NCI-H1436 (cell line): ENCODE data around the gene EDEM3.
"Not testable (repeated sequence)": the region's sequence is repeated elsewhere in the genome, so short reads cannot be mapped to it uniquely, and the experiment has no call there.

ENCODE experiments used
- DNase-seq: peaks from one replicate; lab custom pipeline; 2025; lab: John Stamatoyannopoulos, UW

EDEM3 gene

DNA sequence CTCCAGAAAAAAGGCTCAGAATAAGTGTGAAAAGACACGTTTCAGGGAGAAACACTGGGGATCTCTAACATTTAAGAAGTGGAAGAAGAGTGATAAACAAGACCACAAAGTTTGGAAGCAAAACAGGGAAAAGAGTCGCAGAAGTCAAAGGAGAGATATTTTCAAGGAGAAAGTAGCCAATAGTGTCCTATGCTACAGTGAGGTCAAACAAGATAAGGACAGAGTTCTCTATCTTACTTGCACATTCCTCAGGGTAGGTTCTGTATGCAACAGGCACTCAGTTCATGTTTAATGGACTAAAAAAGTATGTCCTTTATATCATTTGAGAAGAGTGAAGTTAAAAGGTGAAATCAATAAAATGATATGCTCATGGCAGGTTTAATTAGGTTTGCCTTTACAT, 13.8 kb upstream of the EDEM3 start:
- no peak for DNase-seq

DNA sequence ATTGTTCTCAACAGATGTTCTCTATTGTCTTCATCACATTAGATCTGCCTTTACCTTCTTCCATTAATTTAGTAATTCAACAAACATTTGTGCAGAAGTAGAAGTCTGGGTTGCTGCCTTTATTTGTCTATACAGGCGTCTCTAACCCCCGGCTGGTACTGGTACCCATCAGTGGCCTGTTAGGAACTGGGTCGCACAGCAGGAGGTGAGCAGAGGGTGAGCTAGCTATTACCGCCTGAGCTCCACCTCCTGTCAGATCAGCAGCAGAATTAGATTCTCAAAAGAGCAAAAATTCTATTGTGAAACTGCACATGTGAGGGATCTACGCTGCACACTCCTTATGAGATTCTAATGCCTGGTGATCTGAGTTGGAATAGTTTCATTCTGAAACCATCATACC, 12.9 kb upstream of the EDEM3 start:
- DNase-seq: no peak

DNA sequence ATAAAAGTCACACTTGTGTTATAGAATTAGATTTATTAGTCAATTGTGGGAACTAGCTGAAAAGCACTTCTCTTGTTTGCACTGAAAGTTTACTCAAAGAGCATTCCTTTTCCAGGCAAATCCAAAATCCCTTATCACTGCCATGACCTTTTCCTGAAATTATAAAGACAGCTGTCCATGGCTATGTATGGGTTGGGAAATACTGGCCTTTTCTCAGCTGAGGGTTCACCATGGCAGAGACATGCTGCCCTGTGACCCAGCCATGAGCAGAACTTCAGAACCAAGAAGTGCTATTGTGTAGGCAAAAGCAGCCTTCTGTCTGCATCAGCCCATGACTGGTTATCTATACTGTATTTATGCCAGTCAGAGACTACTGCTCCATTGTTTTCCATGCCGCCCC, 9.8 kb upstream of the EDEM3 start:
- DNase-seq: no peak

DNA sequence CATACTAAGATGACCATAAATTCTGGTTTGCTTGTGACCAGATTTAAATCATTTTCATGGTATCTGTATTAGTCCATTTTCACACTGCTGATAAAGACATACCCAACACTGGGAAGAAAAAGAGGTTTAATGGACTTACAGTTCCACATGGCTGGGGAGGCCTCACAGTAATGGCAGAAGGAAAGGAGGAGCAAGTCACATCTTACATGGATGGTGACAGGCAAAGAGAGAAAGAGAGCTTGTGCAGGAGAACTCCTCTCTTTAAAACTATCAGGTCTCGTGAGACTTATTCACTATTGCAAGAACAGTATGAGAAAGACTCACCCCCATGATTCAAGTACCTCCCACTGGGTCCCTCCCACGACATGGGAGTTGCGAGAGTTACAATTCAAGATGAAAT, 8.9 kb upstream of the EDEM3 start:
- DNase-seq: not testable (repeated sequence)

DNA sequence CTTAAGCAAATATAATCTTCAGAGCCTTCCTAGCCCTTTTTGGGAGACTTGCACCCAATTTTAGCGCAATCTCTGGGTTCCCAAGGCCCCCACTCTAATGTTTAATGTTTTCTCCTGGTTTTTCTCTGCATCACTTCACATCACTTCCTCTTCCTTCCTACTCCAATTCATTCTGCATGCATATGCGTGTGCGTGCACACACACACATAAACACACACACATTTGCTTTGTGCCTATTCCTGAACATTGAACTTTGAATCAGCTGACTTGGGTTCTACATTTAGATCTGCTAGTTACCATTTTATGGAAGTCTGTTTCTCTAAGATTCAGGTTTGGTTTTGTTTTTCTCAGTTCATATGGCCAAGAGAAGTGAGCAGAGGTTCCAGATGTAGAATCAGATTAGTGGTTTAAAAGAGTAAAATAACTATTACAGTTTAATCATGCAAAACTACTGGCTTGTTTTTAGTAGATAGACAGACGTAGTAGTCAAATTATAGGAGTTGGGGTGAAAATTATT, 7.4 kb upstream of the EDEM3 start:
- DNase-seq: no peak

DNA sequence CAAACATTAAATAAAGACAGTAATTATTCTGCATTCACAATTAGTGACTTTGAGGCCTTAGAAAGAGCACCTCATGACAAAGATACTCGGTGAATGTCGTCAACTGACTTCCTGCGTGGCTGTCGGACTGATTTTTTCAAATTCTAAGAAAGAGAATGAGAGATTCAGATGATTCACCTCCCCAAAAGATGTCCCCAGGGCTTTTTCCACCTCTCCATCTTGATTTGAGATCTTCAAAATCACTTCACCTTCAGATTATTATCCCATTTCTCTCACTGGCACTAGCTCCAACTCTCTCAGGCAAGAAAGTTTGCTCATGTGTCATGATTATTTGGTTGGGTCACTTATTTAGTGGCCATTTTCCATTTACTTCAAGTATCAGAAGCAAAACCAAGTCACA, 5.0 kb upstream of the EDEM3 start:
- no peak for DNase-seq

DNA sequence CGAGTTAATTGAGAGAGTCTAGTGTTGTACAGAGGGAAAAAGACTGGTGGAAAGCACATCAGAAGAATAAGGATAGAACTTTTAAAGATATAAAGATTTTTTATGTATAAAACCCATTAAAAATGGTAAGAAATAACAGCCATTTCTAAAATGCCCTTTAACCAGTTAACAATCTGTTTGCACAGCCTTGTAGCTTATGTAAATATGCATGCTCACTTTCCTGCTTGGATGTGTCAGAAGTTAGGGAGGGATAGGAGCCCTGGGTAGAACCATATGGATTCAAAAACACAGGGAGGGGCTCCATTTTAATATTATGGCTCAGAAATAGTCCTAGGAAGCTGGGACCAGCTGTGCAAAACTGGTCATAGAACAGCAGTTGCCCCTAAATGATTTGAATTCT, 4.5 kb upstream of the EDEM3 start:
- DNase-seq: no peak

DNA sequence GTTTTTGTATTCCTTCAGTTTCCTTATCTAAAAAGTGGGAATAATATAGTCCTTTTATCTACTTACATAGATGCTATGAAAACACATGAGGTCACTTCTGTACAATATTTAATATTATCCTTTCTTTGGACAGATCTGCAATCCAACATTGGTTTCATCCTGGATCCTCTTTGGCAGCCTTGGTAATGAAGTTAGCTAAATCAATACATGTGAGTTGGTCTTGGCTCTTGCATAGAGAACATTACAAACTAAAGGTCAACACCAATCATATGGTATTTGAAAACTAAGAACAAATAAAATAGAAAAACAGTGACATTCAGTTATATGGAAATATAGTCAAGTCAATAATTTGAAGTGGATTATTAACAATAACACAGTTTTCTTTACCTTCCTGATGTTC, 3.2 kb upstream of the EDEM3 start:
- no peak for DNase-seq

DNA sequence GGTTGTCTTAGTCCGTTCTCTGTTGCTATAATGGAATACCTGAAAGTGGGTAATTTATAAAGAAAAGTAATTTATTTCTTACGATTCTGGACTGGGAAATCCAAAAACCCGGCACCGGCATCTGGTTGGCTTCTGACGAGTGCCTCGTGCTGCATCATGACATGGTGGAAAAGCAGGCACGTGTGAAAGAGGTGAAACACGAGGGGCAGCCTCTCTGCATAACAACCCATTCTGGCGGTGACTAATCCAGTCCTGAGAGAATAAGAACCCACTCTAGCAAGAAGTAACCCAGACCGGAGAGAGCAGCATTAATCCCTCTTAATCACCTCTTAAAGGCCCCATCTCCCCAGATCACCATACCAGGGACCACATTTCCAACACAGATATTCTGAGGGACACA, 2.7 kb upstream of the EDEM3 start:
- DNase-seq: no peak

DNA sequence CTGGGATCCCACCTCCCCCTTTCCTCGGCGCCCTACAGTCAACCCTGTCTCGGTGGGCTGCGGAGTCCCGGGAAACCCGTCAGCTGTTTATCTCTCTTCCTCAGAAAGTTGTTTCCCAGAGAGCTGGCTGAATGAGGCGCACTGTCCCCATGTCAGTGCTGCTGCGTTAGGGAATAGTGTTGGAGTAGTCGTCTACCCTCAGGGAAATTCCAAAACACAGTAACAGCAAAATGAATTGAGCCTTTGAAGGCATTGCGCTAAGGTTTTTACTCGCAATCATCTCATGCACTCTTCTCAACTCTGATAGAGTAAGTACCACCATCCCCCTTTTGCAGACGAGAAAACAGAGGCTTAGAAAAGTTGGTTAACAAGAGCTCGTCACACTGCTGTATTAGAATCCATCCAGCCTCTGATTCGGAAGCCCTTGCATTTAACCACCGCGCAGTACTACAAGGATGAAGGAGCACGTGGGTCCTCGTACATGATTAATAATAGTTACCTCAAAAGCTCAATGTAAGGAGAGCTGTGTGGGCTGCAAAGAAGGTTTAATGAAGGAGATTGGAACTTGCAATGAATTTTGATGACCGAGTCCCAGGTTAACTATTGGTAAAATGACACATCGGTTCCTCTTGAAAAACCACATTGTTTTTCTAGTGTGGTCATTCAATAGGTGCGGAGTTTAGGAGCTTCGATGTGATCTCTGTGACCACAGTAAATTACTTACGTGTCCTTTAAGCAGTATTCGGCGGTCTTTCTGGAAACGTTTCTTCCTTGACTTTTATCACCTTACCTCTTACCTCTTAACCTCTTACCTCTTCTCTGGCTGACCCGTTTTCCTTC, 788 bp upstream of the EDEM3 start:
- DNase-seq: no peak

DNA sequence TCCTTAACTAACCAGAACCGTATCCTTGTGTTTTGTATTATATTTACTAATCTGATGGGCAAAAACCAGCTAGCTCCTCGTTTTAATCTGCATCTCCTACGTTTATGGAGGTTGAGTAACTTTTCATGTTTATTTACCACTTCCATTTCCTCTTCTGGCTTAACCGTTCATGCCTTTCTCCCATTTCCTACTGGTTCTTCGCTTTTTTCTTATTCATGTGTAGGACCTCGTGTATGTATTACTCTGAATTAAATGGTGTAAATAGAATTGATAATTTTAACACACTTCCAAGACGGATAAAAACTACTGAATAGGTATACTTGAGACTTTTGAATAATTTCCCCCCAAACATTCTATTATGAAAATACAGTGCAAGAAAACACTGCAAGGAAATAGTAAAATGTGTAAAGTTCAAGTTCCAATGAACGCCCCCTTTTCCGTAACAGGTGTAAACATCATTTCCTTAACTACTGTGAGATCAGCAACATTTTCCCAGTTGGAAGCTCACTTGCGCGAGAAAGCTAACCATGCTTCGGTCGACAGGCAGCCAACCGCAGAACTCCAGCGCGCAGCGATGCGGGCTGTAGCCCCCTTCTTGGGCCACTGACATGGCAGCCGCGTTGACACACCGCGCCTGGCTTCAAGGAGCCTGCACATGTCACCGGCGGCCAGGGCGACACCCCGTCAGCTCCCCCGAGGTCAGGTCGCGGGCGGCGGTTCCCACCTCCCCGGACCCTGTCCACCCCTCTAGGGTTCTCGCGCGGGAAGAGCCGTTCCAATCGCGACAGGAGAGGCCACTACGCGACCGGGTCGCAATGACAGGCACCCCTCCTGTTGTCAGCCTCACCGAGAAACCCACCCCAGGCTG, 816 bp downstream of the EDEM3 start:
- DNase-seq: no peak

DNA sequence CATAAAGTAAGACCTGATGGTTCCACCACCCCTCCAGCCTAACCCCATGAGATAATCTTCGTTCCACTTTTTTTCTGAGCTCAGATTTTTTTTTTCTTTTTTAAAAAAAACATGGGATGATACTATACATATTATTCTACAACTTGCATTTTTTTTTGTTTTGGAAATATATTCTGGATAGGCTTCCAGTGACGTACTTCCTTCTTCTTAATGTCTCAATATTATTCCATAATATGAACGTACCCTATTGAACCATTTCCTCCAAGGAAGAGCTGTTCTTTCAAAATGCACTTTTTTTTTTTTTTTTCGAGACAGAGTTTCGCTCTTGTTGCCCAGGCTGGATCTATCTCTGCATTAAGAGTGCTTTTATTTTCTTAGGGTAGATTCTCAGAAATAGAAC, 1.5 kb downstream of the EDEM3 start:
- no peak for DNase-seq

DNA sequence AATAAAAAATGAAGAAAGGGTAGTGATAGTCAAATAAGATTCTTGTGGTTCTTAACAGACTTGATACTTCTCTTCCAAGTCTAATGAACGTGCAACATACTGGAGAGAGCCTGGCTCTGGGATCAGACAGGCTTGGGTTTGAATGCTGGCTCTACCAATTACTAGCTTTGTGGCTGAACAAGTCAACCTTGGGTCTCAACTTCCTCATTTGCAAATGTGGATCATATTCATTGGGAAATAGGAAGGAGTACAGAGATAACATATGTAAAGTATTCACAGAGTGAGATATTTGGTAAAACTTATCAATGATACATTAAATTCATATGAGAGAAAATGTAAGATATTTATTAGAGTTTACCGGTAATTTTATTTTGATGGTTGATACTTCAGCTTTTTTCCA, 2.0 kb downstream of the EDEM3 start:
- no peak for DNase-seq

DNA sequence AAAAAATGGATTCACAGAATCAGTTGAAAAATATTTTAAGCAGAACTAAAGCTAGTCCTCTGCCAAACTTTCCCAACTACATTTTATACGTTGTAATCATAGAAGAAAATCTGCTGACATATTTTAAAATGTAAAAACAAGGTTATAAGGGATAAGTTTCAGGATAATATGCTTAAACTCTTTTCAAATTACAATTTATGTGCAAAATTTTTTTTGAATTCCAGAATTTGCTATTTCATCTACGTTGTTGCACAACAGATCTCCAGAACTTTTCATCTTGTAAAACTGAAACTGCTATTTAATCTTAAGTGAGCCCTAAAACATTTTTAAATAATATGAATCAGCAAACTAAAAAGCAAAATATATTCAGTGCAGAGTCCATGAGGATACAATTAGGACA, 5.9 kb downstream of the EDEM3 start:
- DNase-seq: no peak

DNA sequence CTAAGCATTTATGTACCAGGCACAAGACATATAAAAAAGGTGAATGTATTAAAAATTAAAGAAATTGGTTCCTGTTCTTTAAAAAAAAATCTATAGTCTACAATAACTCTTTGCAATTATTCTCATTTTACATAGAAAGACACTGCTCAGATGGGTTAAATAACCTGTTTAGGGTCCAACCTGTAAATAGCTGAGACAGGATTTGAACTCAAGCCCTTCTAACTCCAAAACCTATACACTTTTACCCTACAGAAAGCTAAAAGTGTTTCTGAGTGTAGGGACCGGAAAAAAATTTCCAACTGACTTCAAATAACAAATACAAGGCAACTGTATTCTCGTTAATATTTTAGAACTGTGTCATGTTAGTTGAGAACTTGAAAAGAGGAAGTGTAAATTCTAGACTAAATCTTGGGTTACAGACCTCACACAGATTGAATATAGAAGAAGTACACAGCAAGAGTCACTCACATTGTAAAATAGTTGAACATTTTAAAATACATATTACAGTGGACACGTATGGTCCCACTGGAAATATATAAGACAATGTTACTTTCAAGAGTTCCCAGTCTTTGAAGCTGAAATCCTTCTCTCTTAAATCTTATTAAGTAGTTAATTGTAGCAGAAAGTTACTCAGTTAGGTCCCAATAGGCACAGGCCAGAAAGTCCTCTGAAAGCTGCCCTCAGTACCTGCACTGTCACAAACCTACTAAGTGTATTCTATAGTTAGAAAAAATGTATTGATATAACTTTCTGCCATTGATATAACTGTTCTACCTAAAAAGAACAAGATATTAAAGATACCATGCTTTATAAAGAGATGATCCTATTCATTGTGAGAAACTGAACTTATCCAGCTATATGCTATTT, 7.3 kb downstream of the EDEM3 start:
- no peak for DNase-seq

DNA sequence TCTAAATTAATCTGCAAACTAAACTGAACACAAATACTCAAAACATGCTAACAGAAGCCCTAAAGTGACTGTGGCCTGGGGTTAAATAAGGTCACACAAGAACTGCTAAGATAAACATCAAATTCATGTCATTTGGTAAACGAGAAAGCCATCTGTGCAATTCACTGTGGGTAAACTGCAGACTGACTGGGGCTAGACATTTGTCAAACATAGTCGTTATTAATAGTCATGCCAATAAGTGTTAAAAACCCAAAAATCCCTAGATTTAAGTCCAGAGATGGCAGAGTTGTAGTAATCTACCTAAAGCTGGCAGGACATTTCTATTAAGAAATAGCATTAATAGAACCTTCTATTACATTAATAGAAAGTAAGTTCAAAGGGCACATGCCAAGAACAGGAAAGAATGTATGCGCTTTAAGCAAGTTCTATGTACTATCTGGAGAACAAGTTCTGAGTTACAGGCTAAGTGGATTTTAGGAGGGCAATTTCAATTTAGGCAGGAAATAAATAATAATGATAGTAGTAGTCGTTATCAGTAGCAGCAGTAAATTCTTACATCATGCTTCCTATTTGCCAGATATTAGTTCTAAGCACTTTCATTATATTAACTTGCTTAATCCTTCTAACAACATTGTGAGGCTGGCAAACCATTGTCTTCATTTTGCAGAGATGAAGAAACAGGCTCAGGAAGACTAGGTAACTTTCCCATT, 8.6 kb downstream of the EDEM3 start:
- DNase-seq: no peak

DNA sequence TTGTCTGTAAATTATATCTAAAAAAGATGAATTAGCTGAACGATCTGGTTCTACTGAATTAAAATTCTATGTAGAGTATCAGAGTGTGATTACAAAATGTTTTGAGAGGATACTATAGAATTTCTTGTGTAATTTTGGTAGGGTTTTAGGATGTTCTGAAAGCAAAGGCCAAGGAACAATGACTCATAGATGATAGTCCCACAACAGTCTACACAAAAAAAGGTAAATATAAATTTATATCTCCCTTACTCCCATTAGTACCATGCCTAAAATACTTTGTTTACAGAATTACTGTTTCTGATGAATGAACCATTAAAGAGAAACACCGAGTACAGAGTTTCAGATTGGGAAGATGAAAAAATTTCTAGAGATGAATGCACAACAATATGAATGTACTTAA, 9.5 kb downstream of the EDEM3 start:
- no peak for DNase-seq

DNA sequence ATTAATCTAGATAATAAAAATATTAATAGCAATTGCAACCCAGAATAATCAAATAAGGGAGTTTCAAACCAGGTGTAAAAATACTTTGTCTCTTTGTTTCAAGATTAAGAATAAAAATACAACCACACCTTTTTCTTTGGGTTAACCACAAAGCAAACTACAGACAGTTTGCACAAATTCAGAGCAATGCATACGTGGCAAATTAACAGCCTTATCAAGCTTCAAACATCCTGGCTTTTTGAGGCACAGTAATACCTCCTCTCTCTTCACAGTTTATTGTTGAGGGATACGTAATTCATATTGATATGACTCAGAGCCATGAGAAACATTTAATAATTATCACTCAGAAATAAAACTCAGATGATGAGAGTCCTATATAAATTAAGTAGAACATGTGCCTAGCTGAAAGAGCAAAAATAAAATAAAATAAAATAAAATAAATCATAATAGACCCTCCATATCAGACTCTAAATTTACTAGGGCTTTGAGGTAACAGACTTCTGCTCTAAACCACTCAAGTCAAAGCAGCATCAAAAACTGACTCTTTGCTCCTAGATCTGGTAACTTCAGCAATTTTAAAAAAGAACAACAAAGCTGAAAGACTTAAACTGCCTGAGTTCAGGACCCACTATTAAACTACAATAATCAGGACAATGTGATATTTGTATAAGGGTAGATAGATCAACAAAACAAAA, 11.4 kb downstream of the EDEM3 start:
- DNase-seq: no peak

DNA sequence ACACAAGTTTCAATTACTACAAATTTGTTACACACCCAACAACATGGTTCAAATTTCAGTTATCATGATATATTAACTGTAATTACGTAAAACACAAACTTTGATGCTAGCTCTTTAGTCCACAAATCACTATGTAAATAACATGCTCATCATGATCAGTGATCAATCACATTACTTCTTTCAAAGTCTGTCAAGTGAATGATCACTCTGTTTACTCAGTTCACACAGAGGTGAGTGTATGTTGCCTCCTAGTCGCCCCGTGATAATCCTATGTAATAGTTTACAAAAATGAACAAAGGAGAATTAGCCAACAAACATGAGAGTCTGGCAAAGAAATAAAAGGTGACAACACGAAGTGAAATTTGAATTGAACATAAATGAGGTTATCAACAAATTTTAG, 14.3 kb downstream of the EDEM3 start:
- no peak for DNase-seq

DNA sequence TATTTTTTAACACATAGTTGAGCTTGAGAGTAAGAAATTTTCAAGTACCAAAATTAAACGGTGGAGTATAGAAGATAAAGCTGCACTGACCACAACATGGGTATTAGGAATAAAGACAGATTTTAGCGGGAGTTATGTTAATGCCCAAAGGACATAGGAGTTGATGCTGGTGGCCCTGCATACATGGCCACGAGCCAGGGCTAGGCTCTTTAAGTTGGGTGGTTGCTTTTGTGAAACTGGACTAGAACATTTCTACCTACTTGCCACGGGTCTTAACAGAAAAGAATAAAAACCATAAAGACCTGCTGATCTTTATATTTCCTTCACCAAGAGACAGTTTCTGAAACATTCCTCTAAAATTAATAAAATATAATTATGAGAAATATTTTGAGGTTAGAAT, 14.9 kb downstream of the EDEM3 start:
- no peak for DNase-seq

DNA sequence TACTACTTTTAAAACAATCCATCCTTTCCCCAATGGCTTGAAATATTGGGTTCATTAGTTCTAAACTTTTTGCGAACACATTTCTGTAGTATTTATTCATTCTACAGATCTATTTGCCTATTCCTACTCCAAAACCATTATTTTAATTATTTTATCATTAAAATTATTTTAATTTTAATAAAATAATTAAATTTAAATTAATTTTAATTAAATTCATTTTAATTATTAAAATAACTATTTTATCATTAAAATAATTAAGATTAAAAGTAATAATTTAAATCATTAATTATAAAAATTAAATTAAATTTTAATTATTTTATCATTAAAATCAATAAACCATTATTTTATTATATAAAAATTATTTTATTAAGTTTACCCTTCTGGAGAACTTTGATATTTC, 15.6 kb downstream of the EDEM3 start:
- DNase-seq: no peak
